Iris pigment epithelial cell (primary cell): ENCODE data around the gene GOLGA6L10.
"Not testable (repeated sequence)": the region's sequence is repeated elsewhere in the genome, so short reads cannot be mapped to it uniquely, and the experiment has no call there.

ENCODE experiments used
- DNase-seq: peaks from one replicate; pipeline ENCODE4 v3.0.0-alpha.2; 2011; ENCODE audit warnings: low read depth

Gene GOLGA6L10

DNA sequence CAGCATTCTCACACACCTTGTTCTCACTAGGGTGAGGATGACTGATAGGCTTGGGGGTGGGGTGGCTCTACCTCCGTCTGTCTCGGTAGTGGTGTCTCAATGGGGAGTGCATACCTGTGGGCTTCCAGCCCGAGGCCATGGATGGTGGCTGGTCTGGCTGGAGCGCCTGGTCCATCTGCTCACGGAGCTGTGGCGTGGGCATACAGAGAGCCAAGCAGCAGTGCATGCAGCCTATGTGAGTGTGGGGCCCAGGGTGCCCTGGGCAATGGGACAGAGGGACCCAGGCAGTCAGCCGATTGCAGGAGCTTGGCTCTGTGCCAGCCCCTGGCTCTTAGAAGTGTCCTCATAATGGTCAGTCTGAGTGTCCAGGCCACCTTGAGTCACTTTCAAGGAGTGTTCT, 31.8 kb downstream of the GOLGA6L10 start:
- not testable (repeated sequence) for DNase-seq

DNA sequence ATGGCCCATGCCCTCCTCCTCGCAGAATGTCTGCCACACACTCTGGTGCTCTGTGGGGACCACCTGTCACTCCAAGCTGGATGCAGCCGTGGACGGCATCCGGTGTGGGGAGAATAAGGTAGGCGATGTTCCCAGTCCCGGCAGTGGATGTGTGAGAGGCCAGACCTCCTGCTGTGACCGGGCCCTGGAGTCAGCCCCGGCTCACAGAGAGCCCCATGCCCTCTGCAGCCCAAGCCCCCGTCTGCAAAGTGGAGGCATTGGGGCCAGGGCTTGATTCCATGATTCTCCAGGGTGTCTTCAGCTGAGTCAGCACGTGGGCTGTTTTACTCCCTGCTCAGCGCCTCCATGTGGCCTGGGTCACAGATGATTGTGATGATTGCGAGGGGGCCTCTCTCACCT, 32.2 kb downstream of the GOLGA6L10 start:
- DNase-seq, result no peak

DNA sequence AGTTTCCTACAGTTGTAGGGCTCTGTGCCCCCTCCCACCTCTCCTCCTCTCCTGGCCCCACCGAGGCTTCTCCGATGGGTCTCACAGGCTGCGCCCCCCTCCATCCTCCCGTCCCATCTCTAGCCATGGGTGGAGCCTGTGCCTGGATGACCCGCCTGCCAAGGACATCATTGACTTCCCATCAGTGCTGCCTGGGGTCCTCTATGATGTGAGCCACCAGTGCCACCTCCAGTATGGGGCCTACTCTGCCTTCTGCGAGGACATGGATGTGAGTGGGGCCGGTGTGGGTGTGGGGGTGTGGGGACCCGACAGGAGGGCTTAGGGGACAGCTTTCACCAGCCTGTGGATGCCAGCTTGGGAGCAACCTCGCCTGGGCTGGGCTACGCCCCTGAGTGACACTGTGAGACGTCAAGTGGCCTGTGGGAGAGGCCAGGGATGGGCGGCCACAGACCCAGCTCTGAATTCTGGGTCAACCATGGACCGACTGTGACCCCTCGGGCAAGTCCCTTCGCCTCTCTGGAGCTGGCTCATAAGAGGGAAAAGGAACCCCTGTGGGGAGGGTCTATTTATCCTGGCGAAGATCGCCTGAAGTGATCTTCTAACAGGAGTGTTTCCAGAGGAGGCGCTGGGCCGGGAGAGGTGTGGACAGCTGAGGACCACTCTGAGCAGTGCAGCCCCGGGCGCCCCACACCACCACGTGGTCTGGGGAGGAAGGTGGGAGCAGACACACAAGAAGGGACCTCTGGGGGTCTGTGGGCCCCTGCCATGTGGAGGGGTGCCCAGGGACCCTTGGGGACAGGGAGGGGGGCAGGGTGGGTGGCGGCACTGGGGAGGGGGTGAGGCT, 32.8 kb downstream of the GOLGA6L10 start:
- DNase-seq, result not testable (repeated sequence)

GRCh38 chr15:82315519-82316246, 33.6 kb downstream of the GOLGA6L10 start:
- no peak for DNase-seq

GRCh38 chr15:82314769-82315518, 34.3 kb downstream of the GOLGA6L10 start:
- no peak for DNase-seq

GRCh38 chr15:82313951-82314768, 35.1 kb downstream of the GOLGA6L10 start:
- not testable (repeated sequence) for DNase-seq

- DNase-seq, result no peak
Measured at GRCh38 chr15:82313446-82313845, 35.8 kb downstream of the GOLGA6L10 start.

GRCh38 chr15:82312586-82313349, 36.5 kb downstream of the GOLGA6L10 start:
- DNase-seq, result no peak

DNA sequence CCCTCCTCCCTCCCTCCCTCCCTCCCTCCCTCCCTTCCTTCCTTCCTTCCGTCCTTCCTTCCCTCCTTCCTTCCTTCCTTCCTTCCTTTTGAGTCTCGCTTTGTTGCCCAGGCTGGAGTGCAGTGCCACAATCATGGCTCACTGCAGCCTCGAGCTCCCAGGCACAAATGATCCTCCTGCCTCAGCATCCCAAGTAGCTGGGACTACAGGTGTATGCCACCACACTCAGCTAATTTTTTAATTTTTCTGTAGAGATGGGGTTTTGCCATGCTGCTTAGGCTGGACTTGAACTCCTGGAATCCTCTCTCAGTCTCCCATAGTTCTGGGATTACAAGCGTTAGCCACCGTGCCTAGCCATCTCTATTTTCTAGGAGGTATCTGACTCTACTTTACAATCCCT, 38.0 kb downstream of the GOLGA6L10 start:
- DNase-seq, result not testable (repeated sequence)

DNA sequence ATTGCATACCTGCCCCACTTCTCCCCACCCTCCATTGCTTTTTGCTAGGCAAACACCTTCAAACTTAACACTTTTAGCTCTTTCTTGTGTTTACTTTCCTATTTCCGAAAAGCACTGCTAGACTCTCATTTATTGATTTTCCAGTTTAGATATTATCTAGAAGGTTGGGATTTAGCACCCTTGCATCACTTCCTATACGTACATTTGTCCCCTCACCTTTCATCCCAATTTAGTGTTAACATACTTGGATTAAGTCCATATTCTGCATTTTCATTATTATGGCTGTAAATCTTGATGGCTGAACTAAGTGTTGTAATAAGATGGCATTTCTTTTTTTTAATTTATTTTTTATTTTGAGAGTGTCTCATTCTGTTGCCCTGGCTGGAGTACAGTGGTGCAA, 39.5 kb downstream of the GOLGA6L10 start:
- no peak for DNase-seq

GRCh38 chr15:82307714-82308081, 41.6 kb downstream of the GOLGA6L10 start:
- no peak for DNase-seq

GRCh38 chr15:82306791-82307713, 42.2 kb downstream of the GOLGA6L10 start:
- DNase-seq, result no peak

DNA sequence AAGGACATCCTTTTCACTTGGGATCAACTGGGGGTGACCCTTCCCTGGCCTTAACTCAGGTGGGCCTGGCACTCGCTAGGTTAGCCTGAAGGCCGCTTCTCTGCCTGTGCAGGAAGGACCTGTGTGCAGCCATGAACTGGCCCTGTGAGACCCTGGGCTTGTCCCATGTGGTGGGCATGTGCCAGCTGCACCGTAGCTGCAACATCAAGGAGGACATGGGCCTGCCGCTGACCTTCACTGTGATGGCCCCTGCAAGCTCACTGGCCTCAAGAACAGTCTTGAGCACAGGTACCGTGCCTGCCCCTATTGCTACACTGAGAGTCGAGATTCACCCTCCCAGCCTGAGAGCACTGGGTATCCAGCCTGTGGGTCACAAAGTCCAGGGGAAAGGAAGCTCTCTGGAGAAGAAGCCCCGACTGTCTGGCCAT, 43.6 kb downstream of the GOLGA6L10 start:
- no peak for DNase-seq

DNA sequence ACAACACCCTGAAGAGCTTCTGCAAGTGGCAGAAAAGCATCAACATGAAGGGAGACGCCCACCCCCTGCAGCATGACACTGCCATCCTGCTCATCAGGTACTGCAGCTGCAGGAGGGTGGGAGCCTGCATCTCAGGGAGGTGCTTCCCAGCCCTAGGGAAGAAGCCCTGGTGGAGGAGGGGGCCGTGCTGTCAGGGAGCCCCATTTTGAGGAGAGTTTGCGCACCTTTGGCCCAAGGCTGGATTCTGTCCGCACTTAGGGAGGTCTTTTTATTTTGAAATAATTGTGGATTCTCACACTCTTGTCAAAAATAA, 44.5 kb downstream of the GOLGA6L10 start:
- no peak for DNase-seq

- DNase-seq, result no peak
Measured at GRCh38 chr15:82303956-82304777, 45.1 kb downstream of the GOLGA6L10 start.

GRCh38 chr15:82301296-82302016, 47.8 kb downstream of the GOLGA6L10 start:
- DNase-seq, result no peak

DNA sequence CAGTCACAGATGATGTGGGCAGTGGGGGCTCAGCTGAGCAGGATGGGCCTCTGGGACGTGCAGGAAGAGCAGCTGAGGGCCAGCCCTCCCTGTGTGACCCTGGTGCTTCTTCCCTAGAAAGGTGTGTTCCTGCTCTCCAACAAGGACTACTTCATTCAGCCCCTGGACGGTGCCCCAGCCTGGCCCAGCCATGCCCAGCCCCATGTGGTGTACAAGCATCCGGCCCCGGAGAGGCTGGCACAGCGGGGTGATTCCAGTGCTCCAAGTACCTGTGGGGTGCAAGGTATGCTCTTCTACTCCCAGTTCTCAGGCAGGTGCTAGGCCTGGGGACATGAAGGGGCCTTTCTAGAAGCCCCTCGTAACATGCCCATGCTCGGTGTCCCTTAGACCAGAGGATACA, 48.4 kb downstream of the GOLGA6L10 start:
- no peak for DNase-seq

- DNase-seq, result not testable (repeated sequence)
Measured at GRCh38 chr15:82300326-82300725, 48.9 kb downstream of the GOLGA6L10 start.
